Measurements from ENCODE around the gene BICC1.

BICC1 gene

GRCh38 chr10:58665361-58665760, 152.7 kb downstream of the BICC1 start:
- Histone ChIP-seq H3K27ac (ENCODE audit: insufficient read depth, low read depth, low read length, poor library complexity, severe bottlenecking) (no peak overlapping the region), H3K9me3 (ENCODE audit: control insufficient read depth, low read length) (no peaks in the 10 kb centered on the region), H3K27me3 (ENCODE audit: control insufficient read depth, insufficient read depth, low read length, poor library complexity, severe bottlenecking) (no peaks in the 10 kb centered on the region), H3K4me3 (ENCODE audit: insufficient read depth, low read depth, low read length) (no peak overlapping the region), H3K4me1 (ENCODE audit: control insufficient read depth, insufficient read depth, low read length) (no peaks in the 10 kb centered on the region), H3K36me3 (ENCODE audit: control insufficient read depth, insufficient read depth, low read length) (no peaks in the 10 kb centered on the region)
- 94 to 96% methylated on average over 2 of the region's 3 CpGs for WGBS, 2 experiments

- no peaks in the 10 kb centered on the region for H3K4me1 ChIP-seq (ENCODE audit: control insufficient read depth, insufficient read depth, low read length)
- 94% methylated on average over 3 of the region's 3 CpGs for WGBS, 2 experiments
- H3K36me3 ChIP-seq (ENCODE audit: control insufficient read depth, insufficient read depth, low read length), result no peaks in the 10 kb centered on the region
- no peak overlapping the region for H3K27ac ChIP-seq (ENCODE audit: insufficient read depth, low read depth, low read length, poor library complexity, severe bottlenecking)
- H3K4me3 ChIP-seq (ENCODE audit: insufficient read depth, low read depth, low read length), result no peak overlapping the region
- no peaks in the 10 kb centered on the region for H3K9me3 ChIP-seq (ENCODE audit: control insufficient read depth, low read length)
- no peaks in the 10 kb centered on the region for H3K27me3 ChIP-seq (ENCODE audit: control insufficient read depth, insufficient read depth, low read length, poor library complexity, severe bottlenecking)
These were observed 153.4 kb downstream of the BICC1 start for GRCh38 chr10:58666024-58666423.

DNA sequence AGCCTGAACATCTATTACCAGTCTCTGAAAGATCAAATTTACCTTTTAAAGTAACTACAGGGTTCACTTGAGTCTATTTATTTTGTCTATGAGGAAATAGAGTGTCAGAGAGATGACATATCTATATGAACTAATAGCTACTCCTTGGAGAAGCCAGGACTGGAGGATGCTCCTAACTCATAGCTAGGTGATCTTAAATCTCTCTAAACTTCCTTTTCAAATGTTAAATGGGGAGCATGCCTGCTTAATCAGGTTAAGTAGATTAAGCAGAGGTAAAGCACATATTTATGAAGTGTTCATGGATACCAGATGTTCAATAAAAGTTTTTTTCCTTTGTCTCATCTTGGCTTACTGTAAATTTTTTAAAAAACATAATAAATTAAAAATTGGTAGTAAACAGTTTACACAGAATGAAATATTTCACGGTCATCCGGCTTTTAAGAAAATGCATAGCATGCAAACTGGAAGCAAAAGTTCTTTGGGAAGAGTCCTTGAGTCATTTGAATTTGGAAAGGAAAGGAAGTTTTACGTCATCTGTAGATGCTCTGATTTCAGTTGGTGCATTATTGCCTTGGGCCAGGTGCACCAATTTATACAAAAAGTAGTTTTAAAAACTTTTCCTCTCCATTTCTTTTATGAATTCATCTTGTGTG, 155.1 kb downstream of the BICC1 start:
- WGBS, 2 experiments, result 79 to 83% methylated on average over 3 of the region's 3 CpGs
- Histone ChIP-seq H3K4me1 (ENCODE audit: control insufficient read depth, insufficient read depth, low read length) (no peaks in the 10 kb centered on the region), H3K9me3 (ENCODE audit: control insufficient read depth, low read length) (no peaks in the 10 kb centered on the region), H3K4me3 (ENCODE audit: insufficient read depth, low read depth, low read length) (no peak overlapping the region), H3K27ac (ENCODE audit: insufficient read depth, low read depth, low read length, poor library complexity, severe bottlenecking) (no peak overlapping the region), H3K36me3 (ENCODE audit: control insufficient read depth, insufficient read depth, low read length) (no peaks in the 10 kb centered on the region), H3K27me3 (ENCODE audit: control insufficient read depth, insufficient read depth, low read length, poor library complexity, severe bottlenecking) (no peaks in the 10 kb centered on the region)

DNA sequence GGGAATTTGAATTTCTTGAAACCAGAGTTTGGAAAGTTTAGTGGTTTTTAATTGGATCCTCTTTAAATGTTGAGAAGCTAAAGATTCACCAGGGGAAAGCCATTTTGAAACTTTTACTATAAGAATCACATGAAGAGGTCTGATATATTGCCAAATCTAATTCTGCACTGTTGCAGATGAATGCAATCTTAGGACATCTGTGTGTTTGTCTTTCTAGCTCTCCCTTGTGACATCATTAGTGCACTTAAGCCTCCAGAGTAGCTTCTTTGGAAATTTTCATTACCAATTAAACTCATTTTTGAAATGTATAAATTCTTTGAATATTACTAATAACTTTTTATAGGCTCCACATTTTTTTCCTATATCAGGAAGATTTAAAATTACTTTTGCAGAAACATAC, 160.2 kb downstream of the BICC1 start:
- H3K36me3 ChIP-seq (ENCODE audit: control insufficient read depth, insufficient read depth, low read length), result no peaks in the 10 kb centered on the region
- H3K27me3 ChIP-seq (ENCODE audit: control insufficient read depth, insufficient read depth, low read length, poor library complexity, severe bottlenecking), result no peaks in the 10 kb centered on the region
- H3K4me1 ChIP-seq (ENCODE audit: control insufficient read depth, insufficient read depth, low read length), result no peaks in the 10 kb centered on the region
- no peaks in the 10 kb centered on the region for H3K9me3 ChIP-seq (ENCODE audit: control insufficient read depth, low read length)
- H3K27ac ChIP-seq (ENCODE audit: insufficient read depth, low read depth, low read length, poor library complexity, severe bottlenecking), result no peak overlapping the region
- no peak overlapping the region for H3K4me3 ChIP-seq (ENCODE audit: insufficient read depth, low read depth, low read length)

GRCh38 chr10:58674251-58674650, 161.6 kb downstream of the BICC1 start:
- H3K4me1 ChIP-seq (ENCODE audit: control insufficient read depth, insufficient read depth, low read length), result no peaks in the 10 kb centered on the region
- no peaks in the 10 kb centered on the region for H3K9me3 ChIP-seq (ENCODE audit: control insufficient read depth, low read length)
- no peaks in the 10 kb centered on the region for H3K36me3 ChIP-seq (ENCODE audit: control insufficient read depth, insufficient read depth, low read length)
- H3K27ac ChIP-seq (ENCODE audit: insufficient read depth, low read depth, low read length, poor library complexity, severe bottlenecking), result no peak overlapping the region
- WGBS, 2 experiments, result 77 to 80% methylated on average over 1 to 2 of the region's 2 CpGs
- no peak overlapping the region for H3K4me3 ChIP-seq (ENCODE audit: insufficient read depth, low read depth, low read length)
- H3K27me3 ChIP-seq (ENCODE audit: control insufficient read depth, insufficient read depth, low read length, poor library complexity, severe bottlenecking), result no peaks in the 10 kb centered on the region

DNA sequence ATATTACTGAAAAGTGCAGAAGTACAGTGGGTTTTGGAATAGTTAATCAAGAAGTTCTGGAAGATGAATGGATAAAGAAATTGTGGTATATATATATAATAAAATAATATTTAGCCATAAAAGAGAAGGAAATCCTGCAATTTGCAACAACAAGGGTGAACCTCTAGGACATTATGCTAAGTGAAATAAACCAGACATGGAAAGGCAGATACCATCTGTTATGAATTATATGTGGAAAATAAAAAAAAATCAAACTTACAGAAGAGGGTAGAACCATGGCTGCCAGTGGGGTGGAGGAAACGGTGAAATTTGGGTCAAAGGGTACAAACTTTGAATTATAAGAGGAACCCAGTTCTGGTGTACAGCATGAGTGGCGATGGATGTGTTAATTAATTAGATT, 162.6 kb downstream of the BICC1 start:
- no peaks in the 10 kb centered on the region for H3K4me1 ChIP-seq (ENCODE audit: control insufficient read depth, insufficient read depth, low read length)
- no peaks in the 10 kb centered on the region for H3K27me3 ChIP-seq (ENCODE audit: control insufficient read depth, insufficient read depth, low read length, poor library complexity, severe bottlenecking)
- H3K27ac ChIP-seq (ENCODE audit: insufficient read depth, low read depth, low read length, poor library complexity, severe bottlenecking), result no peak overlapping the region
- no peaks in the 10 kb centered on the region for H3K36me3 ChIP-seq (ENCODE audit: control insufficient read depth, insufficient read depth, low read length)
- no peak overlapping the region for H3K4me3 ChIP-seq (ENCODE audit: insufficient read depth, low read depth, low read length)
- WGBS, 2 experiments, result 100% methylated on average over 1 of the region's 2 CpGs
- no peaks in the 10 kb centered on the region for H3K9me3 ChIP-seq (ENCODE audit: control insufficient read depth, low read length)

- Histone ChIP-seq H3K4me1 (ENCODE audit: control insufficient read depth, insufficient read depth, low read length) (no peaks in the 10 kb centered on the region), H3K27ac (ENCODE audit: insufficient read depth, low read depth, low read length, poor library complexity, severe bottlenecking) (no peak overlapping the region), H3K9me3 (ENCODE audit: control insufficient read depth, low read length) (no peaks in the 10 kb centered on the region), H3K36me3 (ENCODE audit: control insufficient read depth, insufficient read depth, low read length) (no peaks in the 10 kb centered on the region), H3K27me3 (ENCODE audit: control insufficient read depth, insufficient read depth, low read length, poor library complexity, severe bottlenecking) (no peaks in the 10 kb centered on the region), H3K4me3 (ENCODE audit: insufficient read depth, low read depth, low read length) (no peak overlapping the region)
- 95 to 100% methylated on average over 1 to 2 of the region's 2 CpGs for WGBS, 2 experiments
These were observed 178.9 kb downstream of the BICC1 start for GRCh38 chr10:58691528-58691927.

DNA sequence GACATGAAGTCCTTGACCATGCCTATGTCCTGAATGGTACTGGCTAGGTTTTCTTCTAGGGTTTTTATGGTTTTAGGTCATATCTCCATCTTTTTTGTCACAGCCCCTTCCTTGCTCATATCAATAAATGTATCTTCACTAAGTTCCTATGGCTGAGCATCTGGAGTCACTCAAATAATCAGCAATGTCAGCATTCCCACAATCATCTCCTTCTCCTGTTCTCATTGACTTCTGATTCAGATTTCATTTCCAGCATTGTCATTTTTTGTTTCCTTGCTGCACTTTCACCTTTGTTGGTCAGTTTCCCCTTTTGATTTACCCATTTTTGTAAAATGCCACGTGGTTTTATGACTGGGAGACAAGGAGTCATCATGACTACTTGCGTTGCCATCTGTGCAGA, 181.2 kb downstream of the BICC1 start:
- 88 to 93% methylated on average over 2 of the region's 2 CpGs for WGBS, 2 experiments
- Histone ChIP-seq H3K36me3 (ENCODE audit: control insufficient read depth, insufficient read depth, low read length) (no peaks in the 10 kb centered on the region), H3K27ac (ENCODE audit: insufficient read depth, low read depth, low read length, poor library complexity, severe bottlenecking) (no peak overlapping the region), H3K9me3 (ENCODE audit: control insufficient read depth, low read length) (no peaks in the 10 kb centered on the region), H3K27me3 (ENCODE audit: control insufficient read depth, insufficient read depth, low read length, poor library complexity, severe bottlenecking) (no peaks in the 10 kb centered on the region), H3K4me1 (ENCODE audit: control insufficient read depth, insufficient read depth, low read length) (peaks cover 4% of the 10 kb centered on the region), H3K4me3 (ENCODE audit: insufficient read depth, low read depth, low read length) (no peak overlapping the region)

- H3K4me3 ChIP-seq (ENCODE audit: insufficient read depth, low read depth, low read length), result no peak overlapping the region
- no peaks in the 10 kb centered on the region for H3K9me3 ChIP-seq (ENCODE audit: control insufficient read depth, low read length)
- no peaks in the 10 kb centered on the region for H3K36me3 ChIP-seq (ENCODE audit: control insufficient read depth, insufficient read depth, low read length)
- H3K27me3 ChIP-seq (ENCODE audit: control insufficient read depth, insufficient read depth, low read length, poor library complexity, severe bottlenecking), result no peaks in the 10 kb centered on the region
- peaks cover 4% of the 10 kb centered on the region for H3K4me1 ChIP-seq (ENCODE audit: control insufficient read depth, insufficient read depth, low read length)
- WGBS, 2 experiments, result 99 to 100% methylated on average over 4 of the region's 5 CpGs
- H3K27ac ChIP-seq (ENCODE audit: insufficient read depth, low read depth, low read length, poor library complexity, severe bottlenecking), result no peak overlapping the region
These were observed 182.3 kb downstream of the BICC1 start for GRCh38 chr10:58695022-58695421.

- H3K9me3 ChIP-seq (ENCODE audit: control insufficient read depth, low read length), result no peaks in the 10 kb centered on the region
- H3K4me1 ChIP-seq (ENCODE audit: control insufficient read depth, insufficient read depth, low read length), result peaks cover 4% of the 10 kb centered on the region
- H3K4me3 ChIP-seq (ENCODE audit: insufficient read depth, low read depth, low read length), result no peak overlapping the region
- WGBS, 2 experiments, result 47% methylated on average over 2 to 4 of the region's 4 CpGs
- H3K36me3 ChIP-seq (ENCODE audit: control insufficient read depth, insufficient read depth, low read length), result no peaks in the 10 kb centered on the region
- no peaks in the 10 kb centered on the region for H3K27me3 ChIP-seq (ENCODE audit: control insufficient read depth, insufficient read depth, low read length, poor library complexity, severe bottlenecking)
- no peak overlapping the region for H3K27ac ChIP-seq (ENCODE audit: insufficient read depth, low read depth, low read length, poor library complexity, severe bottlenecking)
These were observed 184.1 kb downstream of the BICC1 start for GRCh38 chr10:58696736-58697135.

GRCh38 chr10:58697691-58698090, 185.0 kb downstream of the BICC1 start:
- peaks cover 4% of the 10 kb centered on the region for H3K4me1 ChIP-seq (ENCODE audit: control insufficient read depth, insufficient read depth, low read length)
- no peaks in the 10 kb centered on the region for H3K9me3 ChIP-seq (ENCODE audit: control insufficient read depth, low read length)
- 79 to 86% methylated on average over 2 to 3 of the region's 3 CpGs for WGBS, 2 experiments
- H3K36me3 ChIP-seq (ENCODE audit: control insufficient read depth, insufficient read depth, low read length), result no peaks in the 10 kb centered on the region
- no peak overlapping the region for H3K27ac ChIP-seq (ENCODE audit: insufficient read depth, low read depth, low read length, poor library complexity, severe bottlenecking)
- no peak overlapping the region for H3K4me3 ChIP-seq (ENCODE audit: insufficient read depth, low read depth, low read length)
- H3K27me3 ChIP-seq (ENCODE audit: control insufficient read depth, insufficient read depth, low read length, poor library complexity, severe bottlenecking), result no peaks in the 10 kb centered on the region
